A549 (cell line): ENCODE data around the gene PMAIP1.

ENCODE experiments used
- EP300 ChIP-seq, 2 experiments: fragments of >200 bp; sonication (Bioruptor Twin); formaldehyde crosslinking; IDR thresholded peaks; 2 replicates in 1 of 2; 3 replicates in 1 of 2; pipeline ENCODE4 v1.6.1; 2016 to 2017
- ESRRA ChIP-seq: fragments of 150-350 bp; IDR thresholded peaks from 2 replicates; pipeline ENCODE4 v1.6.1; 2014; ENCODE audit warnings: mild to moderate bottlenecking, low read length, borderline replicate concordance
- HDAC2 ChIP-seq: fragments of 200-600 bp; sonication (generic); IDR thresholded peaks from 2 replicates; pipeline ENCODE4 v1.6.1; 2016
- JUN ChIP-seq, 2 experiments: fragments of >200 bp; sonication (Bioruptor Twin); formaldehyde crosslinking; IDR thresholded peaks; 2 replicates in 1 of 2; 3 replicates in 1 of 2; pipeline ENCODE4 v1.6.1; 2016 to 2017
- KDM5A ChIP-seq: fragments of 200-600 bp; sonication (generic); IDR thresholded peaks from 2 replicates; pipeline ENCODE4 v1.6.1; 2016; ENCODE audit warnings: antibody characterized with exemption, mild to moderate bottlenecking
- POLR2A ChIP-seq: IDR thresholded peaks from 2 replicates; pipeline ENCODE4 v1.6.1; 2012; ENCODE audit warnings: mild to moderate bottlenecking, low read length
- RFX5 ChIP-seq: fragments of 450-650 bp; IDR thresholded peaks from 2 replicates; pipeline ENCODE4 v1.7.1; 2014; ENCODE audit warnings: antibody characterized with exemption, mild to moderate bottlenecking, moderate library complexity
- SMC3 ChIP-seq: fragments of >200 bp; sonication (Bioruptor Twin); formaldehyde crosslinking; IDR thresholded peaks from 3 replicates; pipeline ENCODE4 v1.6.1; 2018; ENCODE audit warnings: inconsistent platforms
- TF ChIP-seq, protein P1 (sequence below): fragments of 200-600 bp; sonication (generic); IDR thresholded peaks from 2 replicates; pipeline ENCODE4 v1.6.1; 2016; ENCODE audit warnings: antibody characterized with exemption, mild to moderate bottlenecking, moderate library complexity
- TF ChIP-seq, protein P2 (sequence below): fragments of >200 bp; sonication (Bioruptor Twin); formaldehyde crosslinking; IDR thresholded peaks from 3 replicates; pipeline ENCODE4 v1.5.1; 2016
- TF ChIP-seq, protein P3 (sequence below): IDR thresholded peaks from 2 replicates; pipeline ENCODE4 v1.6.1; 2012
- TF ChIP-seq, protein P4 (sequence below): fragments of 450-650 bp; IDR thresholded peaks from 2 replicates; pipeline ENCODE4 v1.6.1; 2014; ENCODE audit warnings: antibody characterized with exemption

DNA sequence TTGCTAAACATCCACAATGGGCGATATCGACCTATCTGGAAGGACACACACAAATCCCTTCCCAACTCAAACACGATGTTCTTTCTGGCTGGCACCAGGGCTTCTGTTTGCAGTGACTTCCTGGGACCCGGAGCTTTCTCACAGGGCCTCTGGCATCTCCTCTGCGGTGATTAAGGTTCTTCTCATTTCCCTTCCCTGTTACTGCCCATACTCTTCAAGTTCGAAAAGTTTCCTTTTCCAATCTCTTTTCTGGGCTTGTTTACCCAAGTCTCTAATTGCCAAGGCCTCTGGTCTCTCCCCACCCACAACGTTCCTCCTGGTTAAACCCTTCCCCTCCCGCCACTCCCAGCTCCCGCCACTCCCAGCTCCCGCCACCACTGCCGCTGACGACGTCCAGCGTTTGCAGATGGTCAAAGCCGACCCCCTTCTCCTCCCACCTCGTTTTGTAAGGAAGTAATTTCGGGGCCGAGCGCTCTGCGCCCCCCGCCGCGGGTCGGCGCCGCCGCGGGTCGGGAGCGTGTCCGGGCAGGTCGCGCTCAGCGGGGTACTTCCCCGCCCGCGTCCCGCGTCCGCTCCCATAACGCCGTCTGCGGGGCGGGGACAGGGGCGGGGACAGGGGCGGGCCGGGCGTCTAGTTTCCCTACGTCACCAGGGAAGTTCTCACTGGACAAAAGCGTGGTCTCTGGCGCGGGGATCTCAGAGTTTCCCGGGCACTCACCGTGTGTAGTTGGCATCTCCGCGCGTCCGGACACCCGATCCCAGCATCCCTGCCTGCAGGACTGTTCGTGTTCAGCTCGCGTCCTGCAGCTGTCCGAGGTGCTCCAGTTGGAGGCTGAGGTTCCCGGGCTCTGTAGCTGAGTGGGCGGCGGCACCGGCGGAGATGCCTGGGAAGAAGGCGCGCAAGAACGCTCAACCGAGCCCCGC is at the start of gene PMAIP1:
- TF ChIP-seq, protein P1, sequence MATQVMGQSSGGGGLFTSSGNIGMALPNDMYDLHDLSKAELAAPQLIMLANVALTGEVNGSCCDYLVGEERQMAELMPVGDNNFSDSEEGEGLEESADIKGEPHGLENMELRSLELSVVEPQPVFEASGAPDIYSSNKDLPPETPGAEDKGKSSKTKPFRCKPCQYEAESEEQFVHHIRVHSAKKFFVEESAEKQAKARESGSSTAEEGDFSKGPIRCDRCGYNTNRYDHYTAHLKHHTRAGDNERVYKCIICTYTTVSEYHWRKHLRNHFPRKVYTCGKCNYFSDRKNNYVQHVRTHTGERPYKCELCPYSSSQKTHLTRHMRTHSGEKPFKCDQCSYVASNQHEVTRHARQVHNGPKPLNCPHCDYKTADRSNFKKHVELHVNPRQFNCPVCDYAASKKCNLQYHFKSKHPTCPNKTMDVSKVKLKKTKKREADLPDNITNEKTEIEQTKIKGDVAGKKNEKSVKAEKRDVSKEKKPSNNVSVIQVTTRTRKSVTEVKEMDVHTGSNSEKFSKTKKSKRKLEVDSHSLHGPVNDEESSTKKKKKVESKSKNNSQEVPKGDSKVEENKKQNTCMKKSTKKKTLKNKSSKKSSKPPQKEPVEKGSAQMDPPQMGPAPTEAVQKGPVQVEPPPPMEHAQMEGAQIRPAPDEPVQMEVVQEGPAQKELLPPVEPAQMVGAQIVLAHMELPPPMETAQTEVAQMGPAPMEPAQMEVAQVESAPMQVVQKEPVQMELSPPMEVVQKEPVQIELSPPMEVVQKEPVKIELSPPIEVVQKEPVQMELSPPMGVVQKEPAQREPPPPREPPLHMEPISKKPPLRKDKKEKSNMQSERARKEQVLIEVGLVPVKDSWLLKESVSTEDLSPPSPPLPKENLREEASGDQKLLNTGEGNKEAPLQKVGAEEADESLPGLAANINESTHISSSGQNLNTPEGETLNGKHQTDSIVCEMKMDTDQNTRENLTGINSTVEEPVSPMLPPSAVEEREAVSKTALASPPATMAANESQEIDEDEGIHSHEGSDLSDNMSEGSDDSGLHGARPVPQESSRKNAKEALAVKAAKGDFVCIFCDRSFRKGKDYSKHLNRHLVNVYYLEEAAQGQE = peak; percentile 45
- TF ChIP-seq, protein P2, sequence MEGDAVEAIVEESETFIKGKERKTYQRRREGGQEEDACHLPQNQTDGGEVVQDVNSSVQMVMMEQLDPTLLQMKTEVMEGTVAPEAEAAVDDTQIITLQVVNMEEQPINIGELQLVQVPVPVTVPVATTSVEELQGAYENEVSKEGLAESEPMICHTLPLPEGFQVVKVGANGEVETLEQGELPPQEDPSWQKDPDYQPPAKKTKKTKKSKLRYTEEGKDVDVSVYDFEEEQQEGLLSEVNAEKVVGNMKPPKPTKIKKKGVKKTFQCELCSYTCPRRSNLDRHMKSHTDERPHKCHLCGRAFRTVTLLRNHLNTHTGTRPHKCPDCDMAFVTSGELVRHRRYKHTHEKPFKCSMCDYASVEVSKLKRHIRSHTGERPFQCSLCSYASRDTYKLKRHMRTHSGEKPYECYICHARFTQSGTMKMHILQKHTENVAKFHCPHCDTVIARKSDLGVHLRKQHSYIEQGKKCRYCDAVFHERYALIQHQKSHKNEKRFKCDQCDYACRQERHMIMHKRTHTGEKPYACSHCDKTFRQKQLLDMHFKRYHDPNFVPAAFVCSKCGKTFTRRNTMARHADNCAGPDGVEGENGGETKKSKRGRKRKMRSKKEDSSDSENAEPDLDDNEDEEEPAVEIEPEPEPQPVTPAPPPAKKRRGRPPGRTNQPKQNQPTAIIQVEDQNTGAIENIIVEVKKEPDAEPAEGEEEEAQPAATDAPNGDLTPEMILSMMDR = no peak
- peak; percentile 81 to 94 for TF ChIP-seq JUN (IDR thresholded peaks at IDR 0.05)
- TF ChIP-seq EP300 (IDR thresholded peaks at IDR 0.05) = no peak
- TF ChIP-seq POLR2A = peak; percentile 99
- no peak for TF ChIP-seq KDM5A
- TF ChIP-seq HDAC2 = no peak
- no peak for TF ChIP-seq RFX5
- TF ChIP-seq ESRRA = no peak
- no peak for TF ChIP-seq SMC3
- TF ChIP-seq, protein P3, sequence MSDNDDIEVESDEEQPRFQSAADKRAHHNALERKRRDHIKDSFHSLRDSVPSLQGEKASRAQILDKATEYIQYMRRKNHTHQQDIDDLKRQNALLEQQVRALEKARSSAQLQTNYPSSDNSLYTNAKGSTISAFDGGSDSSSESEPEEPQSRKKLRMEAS = peak; percentile 61
- TF ChIP-seq, protein P4, sequence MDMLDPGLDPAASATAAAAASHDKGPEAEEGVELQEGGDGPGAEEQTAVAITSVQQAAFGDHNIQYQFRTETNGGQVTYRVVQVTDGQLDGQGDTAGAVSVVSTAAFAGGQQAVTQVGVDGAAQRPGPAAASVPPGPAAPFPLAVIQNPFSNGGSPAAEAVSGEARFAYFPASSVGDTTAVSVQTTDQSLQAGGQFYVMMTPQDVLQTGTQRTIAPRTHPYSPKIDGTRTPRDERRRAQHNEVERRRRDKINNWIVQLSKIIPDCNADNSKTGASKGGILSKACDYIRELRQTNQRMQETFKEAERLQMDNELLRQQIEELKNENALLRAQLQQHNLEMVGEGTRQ = no peak
